GM19043 (cell line): ENCODE data around the gene ICA1.
"Not testable (repeated sequence)": the region's sequence is repeated elsewhere in the genome, so short reads cannot be mapped to it uniquely, and the experiment has no call there.

Experiments
- ATAC-seq: cut with Tn5 transposase; IDR thresholded peaks from one replicate; pipeline ENCODE4 v1.9.1; 2021; ENCODE audit warnings: low read depth; ENCODE audit not compliant: unreplicated experiment

ICA1 gene

GRCh38 chr7:8112685-8113084 is 149.3 kb downstream of the ICA1 start:
- ATAC-seq = no peak

DNA sequence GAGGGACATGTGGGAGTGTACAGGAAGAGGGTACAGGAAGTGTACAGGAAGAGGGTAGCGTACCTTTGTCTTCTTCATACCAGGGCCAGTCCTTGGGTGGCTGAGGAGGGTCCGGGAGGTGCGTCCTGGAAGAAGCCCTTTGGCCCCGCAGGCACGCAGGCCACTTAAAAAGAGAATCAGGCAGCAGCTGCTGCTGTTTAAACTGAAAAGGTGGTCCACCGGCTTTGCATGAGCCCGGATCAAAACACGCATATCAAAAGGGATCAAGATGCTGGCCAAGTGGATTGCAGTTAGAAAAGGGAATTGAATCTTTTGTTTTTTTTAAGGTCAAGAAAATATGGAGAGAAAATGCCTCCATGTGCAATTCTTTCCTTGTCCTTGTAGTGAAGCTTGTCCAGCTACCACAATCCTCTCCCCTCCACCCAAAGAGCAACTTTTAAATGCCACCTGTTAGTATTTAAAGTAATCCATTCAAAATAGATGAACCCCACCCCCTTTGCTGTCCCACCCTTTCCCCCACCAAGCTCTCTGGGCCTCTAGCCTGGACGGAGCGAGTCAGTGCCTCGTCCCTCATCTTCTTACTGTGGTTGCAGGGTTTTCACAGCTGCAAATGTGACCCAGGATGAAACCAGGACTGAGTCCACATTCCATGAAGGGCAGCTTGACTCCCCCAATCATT is 150.5 kb downstream of the ICA1 start:
- ATAC-seq = no peak

GRCh38 chr7:8109196-8110022 is 152.6 kb downstream of the ICA1 start:
- no peak for ATAC-seq

- no peak for ATAC-seq
Observed at GRCh38 chr7:8105449-8106095, 156.4 kb downstream of the ICA1 start.

DNA sequence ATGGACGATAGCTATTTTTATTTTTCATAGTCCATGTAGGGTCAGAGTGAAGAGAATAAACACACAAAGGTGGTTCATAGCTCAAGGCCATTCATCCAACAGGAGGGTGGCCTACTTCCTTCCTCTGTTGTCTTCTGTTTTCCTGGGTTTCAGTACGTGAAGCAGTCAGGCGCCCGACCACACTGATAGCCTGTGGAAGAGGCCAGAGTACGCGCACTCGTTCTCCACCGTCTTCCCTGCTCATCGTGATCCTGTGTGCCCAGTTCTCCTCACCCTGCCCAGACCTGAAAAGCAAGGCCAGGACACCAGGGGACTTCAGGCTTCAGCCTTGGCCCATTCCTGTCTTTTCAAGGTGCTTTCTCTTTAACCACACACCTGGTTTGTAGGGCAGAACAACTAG is 158.7 kb downstream of the ICA1 start:
- ATAC-seq = no peak

DNA sequence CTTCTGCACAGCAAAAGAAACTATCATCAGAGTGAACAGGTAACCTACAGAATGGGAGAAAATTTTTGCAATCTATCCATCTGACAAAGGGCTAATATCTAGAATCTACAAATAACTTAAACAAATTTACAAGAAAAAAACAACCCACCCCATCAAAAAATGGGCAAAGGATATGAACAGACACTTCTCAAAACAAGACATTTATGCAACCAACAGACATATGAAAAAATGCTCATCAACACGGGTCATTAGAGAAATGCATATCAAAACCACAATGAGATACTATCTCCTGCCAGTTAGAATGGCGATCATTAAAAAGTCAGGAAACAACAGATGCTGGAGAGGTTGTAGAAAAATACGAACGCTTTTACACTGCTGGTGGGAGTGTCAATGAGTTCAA is 160.7 kb downstream of the ICA1 start:
- not testable (repeated sequence) for ATAC-seq

DNA sequence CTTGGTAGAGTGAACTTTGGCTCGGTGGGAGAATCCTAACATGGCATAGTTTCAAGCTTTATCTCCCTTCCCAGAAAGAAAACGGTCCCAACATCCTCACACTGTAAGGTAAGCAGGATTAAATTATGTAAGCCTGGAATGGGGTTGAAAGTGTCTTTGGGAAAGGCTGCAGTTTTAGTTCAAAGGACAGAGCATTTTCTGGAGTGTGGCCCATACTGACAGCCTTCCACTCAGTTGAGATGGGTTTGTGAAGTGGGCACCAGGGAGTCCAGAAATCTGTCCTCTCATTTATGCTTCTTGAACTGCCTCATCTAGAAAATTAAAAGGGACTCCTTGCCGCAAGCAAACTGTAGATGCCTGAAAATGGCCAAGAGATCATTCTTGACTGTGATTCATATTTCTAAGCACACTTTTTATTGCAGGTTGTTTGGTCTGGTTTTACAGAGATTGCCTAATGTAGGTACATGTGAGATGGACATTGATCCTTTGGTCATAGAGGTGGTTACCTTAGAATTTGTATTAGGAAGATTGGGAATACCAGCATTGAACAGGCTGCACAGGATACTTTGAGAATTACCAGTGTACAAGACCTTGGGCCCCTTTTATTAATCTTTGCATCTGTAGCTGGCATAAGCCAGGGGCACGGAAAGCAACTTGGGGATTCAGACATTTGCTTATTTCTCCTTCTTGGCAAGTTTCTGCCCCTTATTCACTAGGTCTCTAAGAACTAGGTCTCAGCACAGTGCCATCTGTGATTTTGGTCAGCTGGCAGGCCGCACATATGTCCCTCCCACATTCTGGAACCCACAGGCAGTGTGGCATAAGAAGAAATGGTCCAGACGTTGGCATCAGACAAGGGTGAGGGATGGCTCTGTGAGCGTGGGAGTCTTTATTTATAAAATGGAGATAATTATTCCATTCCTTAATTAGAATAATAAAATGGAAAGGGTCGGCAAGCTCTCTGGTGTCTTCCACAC is 167.5 kb downstream of the ICA1 start:
- no peak for ATAC-seq

GRCh38 chr7:8092140-8092539 is 169.8 kb downstream of the ICA1 start:
- no peak for ATAC-seq

DNA sequence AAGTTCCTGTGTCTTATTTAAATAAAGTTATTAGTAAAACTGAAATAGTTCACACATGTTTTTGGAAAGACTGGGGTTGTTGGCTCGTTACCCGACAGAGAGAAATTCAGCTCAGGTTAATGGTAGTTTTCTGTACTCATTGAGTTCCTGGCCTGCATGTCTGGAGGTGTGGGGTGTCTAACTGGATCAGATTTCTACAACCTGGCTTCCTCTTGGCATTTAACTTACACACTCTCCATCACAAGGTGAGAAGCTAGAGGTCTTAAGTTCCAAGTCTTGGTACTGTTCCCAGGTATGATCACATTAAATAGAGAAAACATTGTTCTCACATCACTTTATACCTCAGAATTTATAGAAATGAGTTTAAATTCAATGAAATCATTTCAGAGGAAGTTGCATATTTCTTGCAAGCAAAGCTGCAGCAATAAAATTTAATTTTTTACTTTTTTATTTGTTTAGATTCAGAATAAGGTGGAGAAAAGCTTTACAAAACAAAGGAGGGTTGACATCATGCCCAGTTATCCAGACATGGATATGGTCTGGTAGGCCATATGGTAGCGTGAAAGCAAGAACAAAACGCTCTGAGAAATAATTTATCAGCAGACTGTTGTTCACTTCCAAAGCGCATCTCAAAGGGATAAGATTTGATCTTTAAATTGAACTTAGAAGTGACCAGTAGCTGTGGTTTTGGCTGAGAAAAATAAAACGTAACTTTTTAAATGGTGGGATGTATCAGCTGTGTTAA is 172.8 kb downstream of the ICA1 start:
- no peak for ATAC-seq

- ATAC-seq = no peak
Observed at GRCh38 chr7:8086239-8086638, 175.7 kb downstream of the ICA1 start.

DNA sequence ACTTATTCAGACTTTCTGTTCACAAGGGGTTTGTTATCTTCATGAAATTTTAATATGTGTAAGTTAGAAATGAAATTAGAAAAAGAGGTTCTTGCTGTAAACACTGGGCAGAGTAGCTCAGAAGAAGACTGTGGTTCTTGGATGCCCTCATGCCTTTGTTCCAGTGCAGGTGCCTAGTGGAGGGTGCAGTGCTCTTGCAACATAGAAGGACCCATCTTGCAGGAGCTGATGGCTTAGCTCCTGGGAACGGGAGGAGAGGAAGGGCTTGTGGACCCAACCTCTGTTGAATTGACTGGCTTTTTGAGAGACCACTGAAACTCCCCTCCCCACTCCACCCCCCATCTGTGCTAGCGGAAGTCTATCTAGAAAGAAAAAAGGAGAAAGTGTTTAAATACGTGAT is 176.5 kb downstream of the ICA1 start:
- no peak for ATAC-seq

- no peak for ATAC-seq
Observed at GRCh38 chr7:8084836-8085235, 177.1 kb downstream of the ICA1 start.

DNA sequence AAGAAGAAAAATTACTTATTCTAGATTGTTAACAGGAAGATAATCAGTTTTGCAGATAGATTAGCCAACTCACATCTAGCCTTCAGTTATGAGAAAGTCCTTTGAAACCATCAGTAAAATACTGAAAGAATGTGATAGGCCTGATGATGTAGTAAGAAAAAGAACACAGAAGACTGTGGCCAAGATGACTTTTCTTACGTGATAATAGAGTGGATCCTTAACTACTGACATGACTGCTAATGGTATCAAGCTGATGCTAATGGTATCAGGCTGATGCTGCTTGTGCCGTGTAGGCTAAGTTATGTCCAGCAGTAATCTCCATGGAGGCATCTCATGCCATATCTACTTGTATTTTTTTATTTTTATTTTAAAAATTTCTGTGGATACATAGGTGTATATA is 179.2 kb downstream of the ICA1 start:
- ATAC-seq = no peak

- ATAC-seq = no peak
Observed at GRCh38 chr7:8078418-8078817, 183.5 kb downstream of the ICA1 start.

- no peak for ATAC-seq
Observed at GRCh38 chr7:8070451-8071180, 191.4 kb downstream of the ICA1 start.

DNA sequence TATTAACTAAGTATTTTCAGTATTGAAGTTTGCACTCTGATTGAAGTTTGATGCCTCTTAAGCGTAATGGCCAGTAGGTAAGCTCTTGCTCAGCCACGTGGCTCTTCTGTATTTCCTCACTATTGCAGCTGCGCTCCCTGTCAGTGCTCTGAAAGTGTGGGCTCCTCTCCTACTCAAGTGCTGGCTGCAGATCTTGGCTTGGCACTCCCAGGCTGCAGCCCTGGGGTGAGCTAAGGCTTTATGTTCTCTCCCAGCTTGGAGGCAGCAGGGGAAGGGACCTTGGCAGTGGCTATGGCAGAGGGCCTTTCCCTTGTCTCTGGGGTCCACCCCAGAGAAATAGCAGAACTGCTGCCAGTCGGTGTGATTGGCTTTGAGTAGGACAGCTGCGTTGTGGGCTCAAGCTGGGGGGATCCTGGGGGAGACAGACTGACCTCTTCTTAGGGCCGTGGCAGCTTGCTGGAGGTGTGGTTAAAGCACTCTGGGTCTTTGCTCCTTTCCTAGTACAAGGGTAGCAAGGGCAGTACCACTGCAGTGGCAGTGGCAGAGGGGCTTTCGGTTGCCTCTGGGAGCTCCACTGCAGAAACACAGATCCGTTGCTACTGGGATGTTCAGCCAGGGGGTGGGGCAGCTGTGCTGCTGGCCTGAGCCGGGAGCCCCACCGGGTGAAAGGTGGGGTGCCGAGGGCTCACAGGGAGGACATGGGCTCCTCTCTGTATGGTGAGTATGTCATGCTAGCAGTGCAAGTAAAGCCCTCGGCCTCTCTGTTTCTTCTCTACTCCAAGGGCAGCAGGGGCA is 192.9 kb downstream of the ICA1 start:
- no peak for ATAC-seq

DNA sequence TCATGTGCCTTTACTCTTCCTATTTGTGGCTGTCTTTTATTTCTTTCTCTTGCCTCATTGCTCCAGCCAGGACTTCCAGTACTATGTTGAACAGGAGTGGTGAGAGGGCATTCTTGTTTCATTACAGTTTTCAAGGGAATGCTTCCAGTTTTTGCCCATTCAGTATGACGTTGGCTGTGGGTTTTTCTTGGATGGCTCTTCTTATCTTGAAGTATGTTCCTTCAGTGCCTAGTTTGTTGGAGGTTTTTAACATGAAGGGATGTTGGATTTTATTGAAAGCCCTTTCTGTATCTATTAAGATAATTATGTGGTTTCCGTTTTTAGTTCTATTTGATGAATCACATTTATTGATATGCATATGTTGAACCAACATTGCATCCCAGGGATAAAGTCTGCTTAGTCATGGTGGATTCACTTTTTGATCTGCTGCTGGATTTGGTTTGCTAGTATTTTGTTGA is 196.6 kb downstream of the ICA1 start:
- ATAC-seq = no peak

DNA sequence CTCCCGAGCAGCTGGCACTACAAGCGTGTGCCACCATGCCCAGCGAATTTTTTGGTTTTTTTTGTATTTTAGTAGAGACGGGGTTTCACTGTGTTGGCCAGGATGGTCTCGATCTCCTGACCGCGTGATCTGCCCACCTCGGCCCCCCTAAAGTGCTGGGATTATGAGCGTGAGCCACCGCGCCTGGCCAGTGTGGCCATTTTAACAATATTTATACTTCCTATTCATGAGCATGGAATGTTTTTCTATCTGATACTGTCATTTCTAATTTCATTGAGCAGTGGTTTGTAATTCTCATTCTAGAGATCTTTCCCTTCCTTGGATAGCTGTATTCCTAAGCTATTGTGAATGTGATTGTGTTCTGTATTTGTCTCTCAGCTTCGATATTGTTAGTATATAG is 197.1 kb downstream of the ICA1 start:
- no peak for ATAC-seq
